Measurements from ENCODE around the gene ANO2.
A peak's percentile ranks its signal among the peaks of the same experiment; 100 is the strongest.

ANO2 gene

DNA sequence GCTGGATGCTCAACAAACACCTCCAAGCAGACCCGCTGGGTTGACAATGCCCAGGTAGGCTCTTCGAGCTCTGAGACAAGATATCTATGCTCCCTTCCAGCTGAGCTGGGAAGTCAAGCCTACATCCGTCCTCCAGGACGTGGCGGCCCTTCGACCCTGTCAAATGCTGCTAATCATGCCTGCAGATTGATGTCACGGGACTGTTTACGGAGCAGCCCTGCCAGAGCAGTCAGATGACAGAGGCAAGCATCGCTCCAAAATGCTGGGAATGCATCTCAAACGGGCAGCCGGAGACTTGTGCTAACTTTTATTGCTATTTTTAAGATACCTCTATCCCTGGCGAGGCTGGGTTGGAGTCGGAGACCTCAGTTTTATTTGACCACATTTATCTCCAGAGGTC is 373.9 kb downstream of the ANO2 start:
- no peak for DNase-seq (ENCODE audit: low read depth)
- TF ChIP-seq, protein P1, sequence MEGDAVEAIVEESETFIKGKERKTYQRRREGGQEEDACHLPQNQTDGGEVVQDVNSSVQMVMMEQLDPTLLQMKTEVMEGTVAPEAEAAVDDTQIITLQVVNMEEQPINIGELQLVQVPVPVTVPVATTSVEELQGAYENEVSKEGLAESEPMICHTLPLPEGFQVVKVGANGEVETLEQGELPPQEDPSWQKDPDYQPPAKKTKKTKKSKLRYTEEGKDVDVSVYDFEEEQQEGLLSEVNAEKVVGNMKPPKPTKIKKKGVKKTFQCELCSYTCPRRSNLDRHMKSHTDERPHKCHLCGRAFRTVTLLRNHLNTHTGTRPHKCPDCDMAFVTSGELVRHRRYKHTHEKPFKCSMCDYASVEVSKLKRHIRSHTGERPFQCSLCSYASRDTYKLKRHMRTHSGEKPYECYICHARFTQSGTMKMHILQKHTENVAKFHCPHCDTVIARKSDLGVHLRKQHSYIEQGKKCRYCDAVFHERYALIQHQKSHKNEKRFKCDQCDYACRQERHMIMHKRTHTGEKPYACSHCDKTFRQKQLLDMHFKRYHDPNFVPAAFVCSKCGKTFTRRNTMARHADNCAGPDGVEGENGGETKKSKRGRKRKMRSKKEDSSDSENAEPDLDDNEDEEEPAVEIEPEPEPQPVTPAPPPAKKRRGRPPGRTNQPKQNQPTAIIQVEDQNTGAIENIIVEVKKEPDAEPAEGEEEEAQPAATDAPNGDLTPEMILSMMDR (conservative IDR thresholded peaks at IDR 0.05; ENCODE audit: low read length): no peak
- H3K4me3 ChIP-seq (ENCODE audit: low read length): no peak overlapping the region

DNA sequence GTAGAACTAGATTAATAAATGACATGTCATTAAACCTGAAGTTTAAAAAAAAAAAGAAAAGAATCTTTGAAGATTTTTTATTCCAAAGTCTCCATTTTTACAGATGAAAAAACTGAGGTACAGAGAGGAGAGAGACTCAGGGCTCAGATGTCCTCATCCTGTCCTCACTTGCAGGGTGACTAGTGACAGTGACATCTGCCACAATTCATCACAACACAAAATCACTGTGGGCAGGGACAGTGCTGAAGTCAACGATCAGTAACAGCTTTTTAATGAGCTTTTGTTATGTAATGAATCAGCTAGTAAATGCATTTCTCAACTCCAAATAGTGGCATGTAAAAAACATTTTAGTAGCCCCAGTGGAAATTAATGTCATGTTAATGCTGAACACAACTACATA is 374.6 kb downstream of the ANO2 start:
- no peak overlapping the region for H3K4me3 ChIP-seq (ENCODE audit: low read length)
- TF ChIP-seq, protein P1 (conservative IDR thresholded peaks at IDR 0.05; ENCODE audit: low read length): no peak
- no peak for DNase-seq (ENCODE audit: low read depth)

DNA sequence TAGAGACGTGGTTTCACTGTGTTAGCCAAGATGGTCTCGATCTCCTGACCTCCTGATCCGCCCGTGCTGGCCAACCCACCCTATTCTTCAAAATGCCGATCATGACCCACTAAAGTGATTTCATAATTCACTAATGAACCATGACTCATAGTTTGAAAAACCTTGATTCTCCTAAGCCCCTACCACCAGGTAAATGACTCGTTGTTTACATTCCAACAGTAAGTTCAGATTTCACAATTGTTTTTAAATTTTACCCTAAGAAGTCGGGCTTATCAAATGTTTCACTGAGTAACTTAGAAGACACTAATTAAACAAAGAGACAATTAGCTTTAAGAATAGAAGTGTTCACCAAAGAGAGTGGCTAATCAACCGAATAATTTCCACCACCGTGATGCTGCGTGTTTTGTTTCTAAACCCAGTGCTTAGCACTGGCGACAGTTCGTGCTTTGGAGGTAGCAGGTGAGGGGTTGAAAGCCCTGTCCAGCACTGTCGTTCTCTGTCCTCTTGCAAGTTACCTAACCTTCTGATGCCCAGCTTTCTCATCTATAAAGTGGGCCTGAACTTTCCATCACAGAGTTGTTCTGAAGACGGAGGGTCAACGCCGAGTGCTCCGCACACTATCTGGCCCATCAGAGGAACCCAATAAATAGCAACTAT is 376.6 kb downstream of the ANO2 start:
- TF ChIP-seq, protein P1 (conservative IDR thresholded peaks at IDR 0.05; ENCODE audit: low read length): no peak
- H3K4me3 ChIP-seq (ENCODE audit: low read length): no peak overlapping the region
- no peak for DNase-seq (ENCODE audit: low read depth)

DNA sequence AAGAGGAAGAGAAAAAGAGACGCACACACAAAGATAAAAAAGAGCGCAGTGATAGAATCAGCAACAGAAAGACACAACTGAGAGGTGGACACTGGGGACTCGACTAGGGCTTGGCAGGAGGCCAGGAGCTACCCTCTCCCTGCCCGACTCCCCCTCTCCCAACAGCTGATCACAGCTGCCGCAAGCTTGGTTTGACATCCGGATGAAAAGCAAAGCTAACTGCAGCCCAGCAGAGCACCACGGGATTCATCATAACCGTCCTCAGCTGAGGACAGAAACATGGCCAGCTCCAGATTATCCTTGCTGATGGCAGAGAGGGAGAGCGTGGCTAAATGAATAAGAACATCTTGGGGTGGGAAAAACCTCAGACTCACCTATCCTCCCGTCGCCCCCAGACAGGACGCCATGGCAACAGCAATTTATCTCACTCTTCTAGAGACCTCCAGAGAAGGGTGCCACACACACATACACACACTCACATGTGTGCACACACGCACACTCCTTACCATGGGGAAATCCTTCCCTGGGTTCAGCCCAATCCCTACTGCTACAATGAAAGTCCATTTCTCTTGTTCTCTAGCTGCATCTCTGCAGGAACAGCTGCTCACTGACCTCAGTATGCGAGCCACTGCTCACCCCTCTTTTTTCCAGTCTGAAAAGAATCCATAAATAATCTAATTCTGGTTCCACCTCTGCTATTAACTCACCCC is 377.9 kb downstream of the ANO2 start:
- no peak for DNase-seq (ENCODE audit: low read depth)
- H3K4me3 ChIP-seq (ENCODE audit: low read length): no peak overlapping the region
- TF ChIP-seq, protein P1 (conservative IDR thresholded peaks at IDR 0.05; ENCODE audit: low read length): no peak

DNA sequence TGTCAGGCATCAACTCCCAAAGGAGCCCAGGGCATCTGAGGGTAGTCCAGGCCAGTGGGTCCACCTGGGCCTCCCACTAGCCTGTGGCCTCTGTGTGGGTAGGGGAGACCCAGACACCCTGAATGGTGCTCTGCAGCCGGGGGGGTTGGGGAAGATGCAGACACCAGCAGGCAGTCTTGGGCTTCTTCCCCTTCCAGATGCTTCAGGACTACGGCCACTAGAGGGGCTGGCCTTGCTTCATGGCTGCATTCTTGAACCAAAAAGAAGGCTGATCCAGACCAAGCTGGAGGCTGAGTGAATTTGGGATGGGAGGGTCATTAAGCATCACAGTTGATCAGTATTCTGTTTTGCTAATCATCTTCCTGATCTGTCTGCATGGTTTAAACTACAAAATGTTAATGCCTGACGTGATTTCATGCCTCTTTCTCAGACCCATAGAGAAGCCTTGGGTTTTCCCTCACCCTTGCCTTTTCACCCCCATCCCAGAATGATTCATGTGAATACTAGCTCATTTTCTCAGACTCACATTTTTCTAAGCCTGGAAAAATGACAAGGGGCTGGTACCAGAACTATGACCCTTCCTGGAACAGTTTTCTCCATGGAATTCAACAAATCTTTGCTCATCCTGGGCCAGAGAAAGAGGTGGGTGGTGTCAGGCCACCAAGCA is 379.0 kb downstream of the ANO2 start:
- peak; percentile 85 for DNase-seq (ENCODE audit: low read depth)
- TF ChIP-seq, protein P1 (conservative IDR thresholded peaks at IDR 0.05; ENCODE audit: low read length): peak; percentile 46
- no peak overlapping the region for H3K4me3 ChIP-seq (ENCODE audit: low read length)

DNA sequence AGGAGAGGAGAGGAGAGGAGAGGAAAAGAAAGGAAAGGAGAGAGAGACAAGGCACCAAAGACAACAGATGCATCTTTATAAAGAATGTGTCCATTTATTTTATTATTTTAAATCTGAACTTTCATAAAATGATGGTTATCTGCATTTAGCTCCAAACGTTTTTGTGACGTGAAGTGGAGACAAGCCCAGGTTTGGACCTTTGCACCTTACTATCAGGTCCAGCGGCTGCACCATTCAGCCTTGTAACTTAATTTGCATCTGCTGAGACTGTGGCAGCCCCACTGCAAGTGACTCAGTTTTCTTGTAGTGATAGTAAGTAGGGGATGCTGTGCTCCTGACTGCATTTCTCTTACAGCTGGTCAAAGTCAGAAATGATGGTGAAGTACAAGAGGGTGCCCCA is 382.5 kb downstream of the ANO2 start:
- no peak overlapping the region for H3K4me3 ChIP-seq (ENCODE audit: low read length)
- TF ChIP-seq, protein P1 (conservative IDR thresholded peaks at IDR 0.05; ENCODE audit: low read length): no peak
- DNase-seq (ENCODE audit: low read depth): no peak
